ENCODE results near the gene FOXP4.

The FOXP4 gene

GRCh38 chr6:41522780-41523548 is 23.2 kb upstream of the FOXP4 start:
- in situ Hi-C loops (cut with MboI; ENCODE audit: low sequenced_read_pairs, unreplicated experiment): no loop called here
- no peak for DNase-seq (ENCODE audit: low spot score)
- no peak for TF ChIP-seq CTCF (IDR thresholded peaks at IDR 0.05; ENCODE audit: borderline replicate concordance, control extremely low read depth, extremely low read depth, insufficient read depth, missing control alignments)

GRCh38 chr6:41523915-41524633 is 22.1 kb upstream of the FOXP4 start:
- TF ChIP-seq CTCF (IDR thresholded peaks at IDR 0.05; ENCODE audit: borderline replicate concordance, control extremely low read depth, extremely low read depth, insufficient read depth, missing control alignments): no peak
- no peak for DNase-seq (ENCODE audit: low spot score)
- in situ Hi-C loops (cut with MboI; ENCODE audit: low sequenced_read_pairs, unreplicated experiment): no loop called here

- in situ Hi-C loops (cut with MboI; ENCODE audit: low sequenced_read_pairs, unreplicated experiment): no loop called here
Observed at GRCh38 chr6:41524634-41525011, 21.6 kb upstream of the FOXP4 start.

GRCh38 chr6:41527721-41528408 is 18.3 kb upstream of the FOXP4 start:
- no peak for DNase-seq (ENCODE audit: low spot score)
- TF ChIP-seq CTCF (IDR thresholded peaks at IDR 0.05; ENCODE audit: borderline replicate concordance, control extremely low read depth, extremely low read depth, insufficient read depth, missing control alignments): no peak
- in situ Hi-C loops (cut with MboI; ENCODE audit: low sequenced_read_pairs, unreplicated experiment): no loop called here

More at GRCh38 chr6:41524634-41525011, 21.6 kb upstream of the FOXP4 start:
- DNase-seq (ENCODE audit: low spot score): no peak
- TF ChIP-seq CTCF (IDR thresholded peaks at IDR 0.05; ENCODE audit: borderline replicate concordance, control extremely low read depth, extremely low read depth, insufficient read depth, missing control alignments): no peak

- no peak for DNase-seq (ENCODE audit: low spot score)
- TF ChIP-seq CTCF (IDR thresholded peaks at IDR 0.05; ENCODE audit: borderline replicate concordance, control extremely low read depth, extremely low read depth, insufficient read depth, missing control alignments): no peak
- in situ Hi-C loops (cut with MboI; ENCODE audit: low sequenced_read_pairs, unreplicated experiment): no loop called here
Observed at GRCh38 chr6:41528409-41528963, 17.7 kb upstream of the FOXP4 start.

GRCh38 chr6:41529049-41529448 is 17.1 kb upstream of the FOXP4 start:
- in situ Hi-C loops (cut with MboI; ENCODE audit: low sequenced_read_pairs, unreplicated experiment): no loop called here
- DNase-seq (ENCODE audit: low spot score): no peak
- TF ChIP-seq CTCF (IDR thresholded peaks at IDR 0.05; ENCODE audit: borderline replicate concordance, control extremely low read depth, extremely low read depth, insufficient read depth, missing control alignments): no peak
